Measurements from ENCODE around the gene TMC8. TPM values are rescaled to one million over a fixed set of nuclear protein-coding genes. Genes with fewer than 3 reads are reported as not detected.

TMC8 gene
- total RNA-seq, 1 donor from 2014 or later: 0.85 TPM

DNA sequence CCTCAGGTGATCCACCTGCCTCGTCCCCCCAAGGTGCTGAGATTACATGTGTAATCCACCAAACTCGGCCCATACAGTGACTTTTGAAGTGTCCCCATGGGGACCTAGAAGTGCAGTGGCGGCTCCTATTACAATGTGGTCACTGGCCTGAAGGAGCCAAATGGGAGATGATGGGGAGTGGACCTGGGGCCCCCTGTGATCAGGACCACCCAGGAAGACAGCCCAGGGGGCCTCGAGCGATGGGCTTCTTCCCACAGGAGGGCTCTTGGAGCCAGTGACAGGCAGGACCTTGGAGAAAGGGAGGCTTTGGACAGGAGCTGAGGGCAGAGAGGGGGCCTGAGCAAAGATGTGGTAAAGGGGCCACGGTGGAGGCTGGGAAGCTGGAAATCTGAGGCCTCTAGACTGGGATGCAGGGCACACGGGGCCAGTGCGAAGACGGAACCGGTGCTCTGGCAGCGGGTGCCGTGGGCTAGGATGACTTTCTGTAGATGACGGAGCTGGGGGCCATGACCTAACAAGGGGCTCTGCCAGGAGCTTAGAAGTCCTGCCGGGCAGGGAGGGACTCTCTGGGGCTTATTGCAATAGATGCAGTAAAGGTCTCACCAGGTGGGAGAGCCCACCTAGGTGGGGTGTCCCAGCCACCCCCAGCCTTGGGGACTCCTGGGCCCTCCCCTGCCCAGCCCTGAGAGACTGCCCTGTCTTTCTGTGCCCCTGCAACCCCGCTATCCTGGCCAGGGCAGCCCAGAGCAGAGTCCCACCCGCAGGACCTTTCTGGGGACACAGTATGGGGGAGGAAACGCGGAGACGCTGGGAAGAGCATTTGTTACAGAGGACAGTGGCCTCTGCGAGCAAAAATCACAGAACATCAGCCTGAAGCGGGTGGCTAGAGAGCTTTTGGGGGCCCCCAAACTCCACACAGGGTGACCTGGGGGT lies 12.9 kb downstream of the TMC8 start:
- Mint-ChIP-seq H3K27me3 (no peaks in the 10 kb centered on the region), H3K27ac (no peak overlapping the region), H3K4me1 (ENCODE audit: unreplicated experiment) (peaks cover 15% of the 10 kb centered on the region), H3K36me3 (no peaks in the 10 kb centered on the region), H3K9me3 (no peaks in the 10 kb centered on the region), H3K4me3 (no peak overlapping the region)
- TF ChIP-seq, protein P1, sequence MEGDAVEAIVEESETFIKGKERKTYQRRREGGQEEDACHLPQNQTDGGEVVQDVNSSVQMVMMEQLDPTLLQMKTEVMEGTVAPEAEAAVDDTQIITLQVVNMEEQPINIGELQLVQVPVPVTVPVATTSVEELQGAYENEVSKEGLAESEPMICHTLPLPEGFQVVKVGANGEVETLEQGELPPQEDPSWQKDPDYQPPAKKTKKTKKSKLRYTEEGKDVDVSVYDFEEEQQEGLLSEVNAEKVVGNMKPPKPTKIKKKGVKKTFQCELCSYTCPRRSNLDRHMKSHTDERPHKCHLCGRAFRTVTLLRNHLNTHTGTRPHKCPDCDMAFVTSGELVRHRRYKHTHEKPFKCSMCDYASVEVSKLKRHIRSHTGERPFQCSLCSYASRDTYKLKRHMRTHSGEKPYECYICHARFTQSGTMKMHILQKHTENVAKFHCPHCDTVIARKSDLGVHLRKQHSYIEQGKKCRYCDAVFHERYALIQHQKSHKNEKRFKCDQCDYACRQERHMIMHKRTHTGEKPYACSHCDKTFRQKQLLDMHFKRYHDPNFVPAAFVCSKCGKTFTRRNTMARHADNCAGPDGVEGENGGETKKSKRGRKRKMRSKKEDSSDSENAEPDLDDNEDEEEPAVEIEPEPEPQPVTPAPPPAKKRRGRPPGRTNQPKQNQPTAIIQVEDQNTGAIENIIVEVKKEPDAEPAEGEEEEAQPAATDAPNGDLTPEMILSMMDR (conservative IDR thresholded peaks at IDR 0.05): no peak
- no peak for DNase-seq (ENCODE audit: extremely low spot score, unreplicated experiment)

DNA sequence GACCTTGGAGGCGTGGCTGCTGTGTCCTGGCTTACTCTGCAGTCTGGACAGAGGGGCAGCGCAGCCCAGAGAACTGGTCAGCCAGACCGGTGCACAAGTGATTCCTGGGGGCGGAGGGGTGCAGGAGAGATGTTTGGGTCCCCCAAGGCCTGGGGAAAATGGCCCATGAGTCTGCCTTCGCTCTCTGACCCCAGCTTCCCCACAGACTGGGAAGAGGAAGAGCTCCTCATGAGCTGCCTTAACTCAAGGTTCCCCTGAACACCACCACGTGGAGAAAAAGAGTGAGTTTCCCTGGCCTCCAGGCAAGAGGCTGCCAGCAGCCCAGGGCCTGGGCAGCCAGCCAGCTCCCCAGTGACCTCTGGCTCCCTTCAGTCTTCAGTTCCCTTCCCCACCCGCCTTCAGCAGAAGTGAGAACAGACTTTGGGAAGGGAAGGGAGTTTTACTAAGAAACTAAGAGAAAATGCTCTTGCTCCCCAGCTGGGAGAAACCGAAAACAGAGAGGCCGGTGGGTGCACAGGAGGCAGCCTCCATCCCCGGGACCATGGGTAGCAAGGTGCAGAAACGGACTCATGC lies 13.7 kb downstream of the TMC8 start:
- H3K27me3 Mint-ChIP-seq: no peaks in the 10 kb centered on the region
- peak overlapping the region; percentile 58 for H3K4me3 Mint-ChIP-seq
- H3K4me1 Mint-ChIP-seq (ENCODE audit: unreplicated experiment): peaks cover 18% of the 10 kb centered on the region
- peak overlapping the region; percentile 73 for H3K27ac Mint-ChIP-seq
- no peak for DNase-seq (ENCODE audit: extremely low spot score, unreplicated experiment)
- TF ChIP-seq, protein P1 (conservative IDR thresholded peaks at IDR 0.05): no peak
- no peaks in the 10 kb centered on the region for H3K9me3 Mint-ChIP-seq
- H3K36me3 Mint-ChIP-seq: no peaks in the 10 kb centered on the region

DNA sequence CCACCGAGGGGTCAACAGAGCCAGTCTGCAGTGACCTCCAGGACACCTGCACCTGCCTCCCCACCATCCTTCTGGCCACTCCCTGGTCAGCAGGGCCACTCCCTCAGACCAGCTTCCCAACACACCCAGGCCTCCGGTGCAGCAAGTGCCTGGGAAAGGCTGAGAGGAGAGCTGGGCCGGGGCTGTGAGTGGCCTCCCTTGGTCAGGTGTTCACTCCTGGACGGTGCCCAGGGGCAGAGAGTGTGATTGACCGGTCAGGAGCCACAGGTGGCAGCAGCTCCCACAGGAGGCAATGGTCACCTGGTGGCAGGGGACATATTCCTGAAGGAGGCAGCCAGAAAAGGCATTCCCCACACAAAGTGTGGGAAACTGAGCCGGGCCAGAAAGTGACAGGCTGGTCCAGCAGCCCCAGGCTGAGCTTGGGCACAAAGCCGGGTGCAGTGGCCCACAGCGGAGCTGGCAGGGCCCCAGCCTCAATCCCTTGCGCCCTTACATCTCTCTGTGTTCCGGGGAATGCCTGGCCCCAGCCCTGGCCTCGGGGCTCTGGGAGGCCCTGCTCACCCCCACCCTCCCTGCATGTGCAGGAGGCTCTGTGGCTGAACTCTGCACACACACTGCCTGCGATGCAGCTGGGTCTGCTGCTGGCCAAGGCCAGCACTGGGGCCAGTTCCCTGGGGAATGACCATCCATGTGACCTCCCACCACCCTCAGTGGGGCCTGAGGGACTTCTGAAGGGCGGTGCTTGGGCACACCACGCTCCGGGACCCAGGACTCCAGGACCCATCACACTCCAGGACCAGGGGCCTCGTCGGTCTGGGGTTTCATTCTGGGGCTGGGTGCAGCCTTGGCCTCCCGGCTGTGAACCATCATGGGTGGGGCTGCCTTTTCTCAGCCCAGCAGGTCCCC lies 14.4 kb downstream of the TMC8 start:
- DNase-seq (ENCODE audit: extremely low spot score, unreplicated experiment): no peak
- no peaks in the 10 kb centered on the region for H3K36me3 Mint-ChIP-seq
- H3K27ac Mint-ChIP-seq: peak overlapping the region; percentile 73
- no peak overlapping the region for H3K4me3 Mint-ChIP-seq
- H3K9me3 Mint-ChIP-seq: no peaks in the 10 kb centered on the region
- H3K27me3 Mint-ChIP-seq: no peaks in the 10 kb centered on the region
- H3K4me1 Mint-ChIP-seq (ENCODE audit: unreplicated experiment): peaks cover 18% of the 10 kb centered on the region
- TF ChIP-seq, protein P1 (conservative IDR thresholded peaks at IDR 0.05): no peak

DNA sequence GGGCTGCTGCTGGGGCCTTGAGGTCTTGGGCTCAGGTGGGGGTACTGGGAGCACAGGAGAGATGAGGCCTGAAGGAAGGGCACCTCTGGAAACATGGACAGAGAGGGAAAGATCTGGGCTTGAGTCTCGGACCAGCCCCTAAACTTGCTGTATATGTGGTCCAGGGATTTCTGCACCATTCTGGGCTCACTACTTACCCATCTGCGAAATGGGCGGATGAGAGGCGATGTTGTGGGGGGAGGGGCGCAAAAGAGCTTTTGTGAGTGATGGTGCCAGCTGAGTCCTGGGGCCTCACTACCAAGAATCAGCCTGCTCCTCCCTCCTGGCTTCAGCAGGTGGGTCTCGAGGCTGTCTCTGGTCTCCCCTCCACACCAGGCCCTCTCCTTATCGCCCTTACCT lies 15.9 kb downstream of the TMC8 start:
- DNase-seq (ENCODE audit: extremely low spot score, unreplicated experiment): no peak
- H3K4me1 Mint-ChIP-seq (ENCODE audit: unreplicated experiment): peaks cover 23% of the 10 kb centered on the region
- TF ChIP-seq, protein P1 (conservative IDR thresholded peaks at IDR 0.05): no peak
- no peaks in the 10 kb centered on the region for H3K27me3 Mint-ChIP-seq
- no peaks in the 10 kb centered on the region for H3K36me3 Mint-ChIP-seq
- no peak overlapping the region for H3K27ac Mint-ChIP-seq
- H3K4me3 Mint-ChIP-seq: no peak overlapping the region
- H3K9me3 Mint-ChIP-seq: no peaks in the 10 kb centered on the region

DNA sequence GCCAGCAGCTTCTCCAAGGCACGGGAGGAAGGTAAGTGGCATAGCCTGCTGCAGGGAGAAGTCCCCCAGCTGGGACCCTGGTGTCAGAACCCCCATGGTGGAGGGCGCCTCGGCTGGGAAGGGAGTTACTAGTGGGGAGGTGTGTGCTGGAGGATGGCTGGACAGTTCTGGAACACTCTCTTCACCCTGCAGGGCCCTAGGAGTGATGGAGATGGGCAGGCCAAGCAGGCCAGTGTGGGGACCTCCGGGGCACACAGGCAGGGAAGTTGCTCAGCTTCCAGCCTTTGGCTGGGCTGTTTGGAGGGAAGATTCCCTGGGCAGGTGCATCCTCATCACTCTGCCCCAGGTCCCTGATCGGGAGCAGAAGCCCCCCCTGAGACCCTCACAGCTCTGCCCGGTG lies 16.3 kb downstream of the TMC8 start:
- Mint-ChIP-seq H3K27me3 (no peaks in the 10 kb centered on the region), H3K9me3 (no peaks in the 10 kb centered on the region), H3K4me1 (ENCODE audit: unreplicated experiment) (peaks cover 23% of the 10 kb centered on the region), H3K4me3 (no peak overlapping the region), H3K36me3 (no peaks in the 10 kb centered on the region), H3K27ac (no peak overlapping the region)
- no peak for DNase-seq (ENCODE audit: extremely low spot score, unreplicated experiment)
- TF ChIP-seq, protein P1 (conservative IDR thresholded peaks at IDR 0.05): no peak
